ENCODE measurements around the gene SLAMF6.
"Not testable (repeated sequence)": the region's sequence is repeated elsewhere in the genome, so short reads cannot be mapped to it uniquely, and the experiment has no call there.

Gene SLAMF6

DNA sequence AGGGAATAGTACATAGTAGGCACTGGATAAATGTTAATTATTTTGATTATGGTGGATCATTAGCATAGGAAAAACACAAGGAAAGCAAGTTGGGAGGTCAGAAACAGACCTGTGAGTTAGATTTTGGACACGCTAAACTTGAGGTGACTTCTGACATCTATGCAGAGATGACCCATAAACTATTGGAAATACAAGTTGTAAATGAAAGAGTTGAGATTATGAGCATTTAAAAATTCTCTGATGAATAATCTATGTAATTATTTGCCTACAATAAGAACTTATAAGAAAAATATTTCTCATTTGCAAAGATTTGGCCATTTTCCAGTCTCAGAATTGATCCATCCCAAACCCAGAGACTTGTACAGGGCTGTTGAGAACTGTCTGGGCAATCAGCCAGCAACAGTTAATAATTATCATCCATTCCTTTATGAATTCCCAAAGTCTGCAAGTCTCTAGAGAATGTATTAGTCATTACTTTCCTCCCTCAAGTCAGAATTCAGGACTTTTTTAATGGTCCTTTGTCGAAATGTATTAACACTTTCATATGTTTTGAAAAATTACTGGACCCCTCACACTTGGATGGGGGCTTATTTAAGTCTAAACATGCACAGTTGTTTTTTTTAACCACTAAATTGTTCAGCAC is 19.4 kb upstream of the SLAMF6 start:
- DNase-seq (ENCODE audit: low read depth), result no peak

GRCh38 chr1:160541622-160542302 is 18.7 kb upstream of the SLAMF6 start:
- no peak for DNase-seq (ENCODE audit: low read depth)

DNA sequence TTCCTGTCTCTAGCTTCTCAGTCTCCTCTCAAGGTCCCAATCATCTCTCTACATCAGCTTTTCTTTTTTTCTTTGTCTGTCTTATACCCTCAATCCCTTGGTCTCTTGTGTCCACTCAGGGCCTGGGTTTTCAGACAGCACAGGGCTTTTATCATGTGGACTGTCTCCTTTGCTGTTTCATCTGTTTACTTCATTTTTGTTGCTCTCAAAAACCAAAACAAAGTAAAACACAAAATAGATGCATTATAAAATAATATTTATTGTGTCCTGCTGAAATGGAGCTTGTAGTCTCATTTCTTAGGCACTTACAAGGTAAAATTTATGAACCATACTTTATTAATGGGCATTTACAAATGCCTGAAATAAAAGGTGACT is 17.8 kb upstream of the SLAMF6 start:
- DNase-seq (ENCODE audit: low read depth), result no peak

- no peak for DNase-seq (ENCODE audit: low read depth)
Observed at GRCh38 chr1:160539990-160540858, 17.2 kb upstream of the SLAMF6 start.

DNA sequence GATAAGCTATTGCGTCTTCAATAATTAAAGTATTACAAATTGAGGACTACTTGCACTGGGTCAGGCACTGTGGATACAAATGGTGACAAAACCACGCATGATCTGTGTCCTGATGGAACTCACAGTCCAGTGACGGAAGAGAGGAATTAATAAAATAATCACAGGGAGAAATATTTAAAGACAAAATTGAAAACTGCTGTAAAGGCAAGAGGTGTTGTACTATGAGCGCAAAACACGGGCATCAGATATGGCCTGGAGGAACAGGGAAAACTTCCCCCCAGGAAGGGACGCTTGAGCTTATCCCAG is 16.6 kb upstream of the SLAMF6 start:
- no peak for DNase-seq (ENCODE audit: low read depth)

DNA sequence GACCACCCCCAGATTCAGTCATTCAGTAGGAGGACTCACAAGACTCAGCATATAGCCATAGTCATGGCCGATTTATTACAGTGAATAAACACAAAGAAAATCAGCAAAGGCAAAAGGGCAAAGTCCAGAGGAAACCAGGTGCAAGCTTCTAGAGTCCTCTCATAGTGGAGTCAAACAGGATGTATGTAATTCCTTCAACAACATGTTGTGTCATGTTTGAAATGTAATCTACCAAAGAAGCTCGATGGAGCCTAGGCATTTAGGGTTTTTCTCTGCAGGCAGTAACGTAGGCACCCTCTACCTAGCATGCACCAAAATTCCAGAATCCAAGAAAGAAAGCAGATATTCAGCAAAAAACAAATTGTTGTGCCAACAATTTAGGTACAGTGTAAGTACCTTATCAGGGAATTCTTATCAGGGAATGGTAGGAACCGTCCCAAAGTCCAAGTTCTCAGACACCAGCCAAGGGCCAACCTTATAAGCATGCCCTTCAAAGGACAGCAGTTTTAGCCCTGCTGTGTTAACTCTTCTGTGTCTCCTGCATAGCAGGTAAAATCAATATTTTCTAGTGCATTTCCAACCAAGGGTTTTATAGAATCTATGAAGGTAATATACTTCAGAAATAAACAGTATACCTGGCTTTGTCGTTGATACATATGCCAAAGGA is 16.1 kb upstream of the SLAMF6 start:
- DNase-seq (ENCODE audit: low read depth), result no peak

GRCh38 chr1:160537714-160538665 is 14.9 kb upstream of the SLAMF6 start:
- no peak for DNase-seq (ENCODE audit: low read depth)

DNA sequence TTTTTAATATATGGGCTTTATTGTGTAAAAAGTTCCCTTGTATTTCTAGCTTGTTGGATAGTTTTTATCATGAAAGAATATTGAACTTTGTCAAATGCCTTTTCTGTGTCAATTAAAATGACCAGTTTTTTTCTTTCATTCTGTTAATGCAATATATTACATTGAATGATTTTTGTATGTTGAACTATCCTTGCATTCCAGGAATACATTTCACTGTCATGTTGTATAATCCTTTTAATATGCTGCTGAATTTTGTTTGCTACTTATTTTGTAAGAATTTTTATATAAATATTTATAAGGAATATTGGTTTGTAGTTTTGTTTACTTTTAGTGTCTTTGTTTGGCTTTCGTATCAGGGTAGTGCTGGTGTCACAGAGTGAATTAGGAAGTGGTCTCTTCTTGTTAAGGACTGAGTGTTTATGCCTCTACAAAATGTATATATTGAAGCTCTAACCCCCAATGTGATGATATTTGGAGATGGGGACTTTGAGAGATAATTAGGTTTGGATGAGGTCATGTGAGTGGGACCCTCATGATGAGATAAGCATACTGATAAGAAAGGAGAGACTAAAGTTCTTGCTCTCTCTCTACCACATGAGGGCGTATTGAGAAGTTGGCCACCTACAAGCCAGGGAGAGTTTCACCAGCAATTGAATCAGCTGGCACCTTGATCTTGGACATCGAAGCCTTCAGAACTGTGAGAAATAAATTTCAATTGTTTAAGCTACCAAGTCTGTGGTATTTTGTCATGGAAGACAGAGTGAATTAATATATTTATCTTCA is 12.0 kb upstream of the SLAMF6 start:
- no peak for DNase-seq (ENCODE audit: low read depth)

- not testable (repeated sequence) for DNase-seq (ENCODE audit: low read depth)
Observed at GRCh38 chr1:160532557-160532813, 9.4 kb upstream of the SLAMF6 start.

DNA sequence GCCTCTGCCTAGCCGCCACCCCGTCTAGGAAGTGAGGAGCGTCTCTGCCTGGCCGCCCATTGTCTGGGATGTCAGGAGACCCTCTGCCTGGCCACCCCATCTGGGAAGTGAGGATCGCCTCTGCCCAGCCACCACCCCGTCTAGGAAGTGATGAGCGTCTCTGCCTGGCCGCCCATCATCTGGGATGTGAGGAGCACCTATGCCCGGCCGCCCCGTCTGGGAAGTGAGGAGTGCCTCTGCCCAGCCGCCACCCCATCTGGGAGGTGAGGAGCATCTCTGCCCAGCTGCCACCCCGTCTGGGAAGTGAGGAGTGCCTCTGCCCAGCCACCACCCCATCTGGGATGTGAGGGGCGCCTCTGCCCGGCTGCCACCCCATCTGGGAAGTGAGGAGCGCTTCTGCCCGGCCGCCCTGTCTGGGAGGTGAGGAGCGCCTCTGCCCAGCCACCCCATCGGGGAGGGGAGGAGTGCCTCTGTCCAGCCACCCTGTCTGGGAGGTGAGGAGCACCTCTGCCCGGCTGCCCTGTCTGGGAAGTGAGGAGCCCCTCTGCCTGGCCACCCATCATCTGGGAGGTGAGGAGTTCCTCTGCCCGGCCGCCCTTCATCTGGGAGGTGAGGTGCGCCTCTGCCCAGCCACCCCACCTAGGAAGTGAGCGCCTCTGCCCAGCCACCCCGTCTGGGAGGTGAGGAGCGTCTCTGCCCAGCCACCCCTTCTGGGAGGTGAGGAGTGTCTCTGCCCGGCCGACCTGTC is 8.9 kb upstream of the SLAMF6 start:
- DNase-seq (ENCODE audit: low read depth), result not testable (repeated sequence)

- not testable (repeated sequence) for DNase-seq (ENCODE audit: low read depth)
Observed at GRCh38 chr1:160529401-160529952, 6.4 kb upstream of the SLAMF6 start.

- DNase-seq (ENCODE audit: low read depth), result not testable (repeated sequence)
Observed at GRCh38 chr1:160523789-160524188, 734 bp upstream of the SLAMF6 start.

GRCh38 chr1:160522136-160522535 is 919 bp downstream of the SLAMF6 start:
- no peak for DNase-seq (ENCODE audit: low read depth)

GRCh38 chr1:160521554-160521953 is 1.5 kb downstream of the SLAMF6 start:
- DNase-seq (ENCODE audit: low read depth), result no peak

GRCh38 chr1:160520999-160521398 is 2.1 kb downstream of the SLAMF6 start:
- no peak for DNase-seq (ENCODE audit: low read depth)

- no peak for DNase-seq (ENCODE audit: low read depth)
Observed at GRCh38 chr1:160520582-160520981, 2.5 kb downstream of the SLAMF6 start.

DNA sequence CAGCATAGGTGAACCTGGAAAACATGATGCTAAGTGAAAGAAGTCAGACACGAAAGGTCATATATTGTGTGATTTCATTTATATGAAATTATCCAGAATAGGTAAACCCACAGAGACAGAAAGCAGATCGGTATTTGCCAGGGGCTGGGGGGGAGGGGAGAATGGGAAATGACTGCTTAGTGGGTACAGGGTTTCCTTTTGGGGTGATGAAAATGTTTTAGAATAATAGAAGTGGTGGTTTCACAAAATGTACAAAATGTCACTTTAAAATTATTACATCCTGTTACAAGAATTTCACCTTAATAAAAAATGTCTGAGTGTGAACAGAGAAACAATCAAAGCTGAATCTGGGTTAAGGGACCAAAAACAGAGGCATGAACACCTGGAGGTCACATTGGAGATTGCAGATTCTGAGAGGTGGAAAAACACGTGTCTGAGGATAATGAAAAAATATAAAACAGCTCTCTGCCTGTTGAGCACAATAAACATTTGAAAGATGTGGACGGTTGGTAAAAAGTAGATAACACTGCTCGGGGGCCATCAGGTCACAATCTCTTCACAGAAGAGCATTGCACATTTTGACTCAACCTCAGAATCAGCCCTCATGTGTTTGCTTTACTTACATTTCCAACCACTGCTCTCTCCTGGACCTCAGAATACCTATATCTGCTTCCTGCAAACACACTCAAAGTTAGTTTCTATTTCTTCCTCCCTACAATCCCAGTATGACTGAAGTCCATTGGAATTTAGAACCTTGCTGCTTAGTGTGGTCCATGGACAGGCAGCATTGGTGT is 3.2 kb downstream of the SLAMF6 start:
- no peak for DNase-seq (ENCODE audit: low read depth)

DNA sequence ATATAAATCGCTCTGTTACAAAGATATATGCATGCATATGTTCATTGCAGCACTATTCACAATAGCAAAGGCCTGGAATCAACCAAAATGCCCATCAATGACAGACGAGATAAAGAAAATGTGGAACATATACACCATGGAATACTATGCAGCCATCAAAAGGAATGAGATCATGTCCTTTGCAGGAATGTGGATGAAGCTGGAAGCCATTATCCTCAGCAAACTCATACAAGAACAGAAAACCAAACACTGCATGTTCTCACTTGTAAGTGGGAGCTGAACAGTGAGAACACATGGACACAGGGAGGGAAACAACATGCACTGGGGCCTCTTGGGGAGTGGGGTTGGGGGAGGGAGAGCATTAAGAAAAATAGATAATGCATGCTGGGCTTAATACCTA is 5.5 kb downstream of the SLAMF6 start:
- not testable (repeated sequence) for DNase-seq (ENCODE audit: low read depth)

- DNase-seq (ENCODE audit: low read depth), result not testable (repeated sequence)
Observed at GRCh38 chr1:160515908-160516307, 7.1 kb downstream of the SLAMF6 start.
